Peyer's patch (tissue), 4 donors: ENCODE measurements around the gene ALPL. TPM values are rescaled to one million over a fixed set of nuclear protein-coding genes. Genes with fewer than 3 reads are reported as not detected.

Experiments used
- DNase-seq, 3 donors: peaks; one replicate each; pipeline ENCODE4 v3.0.0-alpha.2; 2017 to 2019
- H3K27ac ChIP-seq, 4 donors: fragments of 200-600 bp; sonication (generic); one replicate each; pipeline ENCODE4 v1.5.1; 2016 to 2019
- H3K27me3 ChIP-seq, 2 donors: fragments of 200-600 bp; sonication (generic); one replicate each; pipeline ENCODE4 v1.5.1; 2019
- H3K36me3 ChIP-seq, 3 donors: fragments of 200-600 bp; sonication (generic); one replicate each; pipeline ENCODE4 v1.5.1; 2016 to 2019
- H3K4me1 ChIP-seq, 4 donors: fragments of 200-600 bp; sonication (generic); one replicate each; pipeline ENCODE4 v1.5.1; 2016 to 2019
- H3K4me3 ChIP-seq, 4 donors: fragments of 200-600 bp; sonication (generic); 1 replicate in 3 of 4; 2 replicates in 1 of 4; pipeline ENCODE4 v1.5.1; 2016 to 2019; ENCODE audit warnings: mild to moderate bottlenecking in 1 of 4
- H3K9me3 ChIP-seq, 4 donors: fragments of 200-600 bp; sonication (generic); one replicate each; pipeline ENCODE4 v1.5.1; 2016 to 2019; ENCODE audit warnings: mild to moderate bottlenecking in 1 of 4
- POLR2A ChIP-seq, 2 donors: fragments of 450-650 bp; IDR thresholded peaks; one replicate each; pipeline ENCODE4 v1.5.1; 2017; ENCODE audit warnings: antibody characterized with exemption in 2 of 2, mild to moderate bottlenecking in 2 of 2, moderate library complexity in 2 of 2
- total RNA-seq, 4 donors: library from RNA; depleted of rRNA; stranded (reverse); fragments of >200 nt; gene quantifications; one replicate each; pipeline ENCODE4 v1.1.0, GENCODE V29; 2016
- TF ChIP-seq, protein P1 (sequence below), 6 experiments: fragments of 450-650 bp in 4 of 6; fragments of 200-600 bp in 2 of 6; sonication (generic) in 1 of 6; IDR thresholded peaks; one replicate each; pipeline ENCODE4 v1.5.1; 2017 to 2019; ENCODE audit warnings: antibody characterized with exemption in 6 of 6, mild to moderate bottlenecking in 3 of 6, moderate library complexity in 1 of 6

The ALPL gene
- total RNA-seq, 4 donors from 2014 or later, result 0.70 to 10.7 (median 2.2) TPM

DNA sequence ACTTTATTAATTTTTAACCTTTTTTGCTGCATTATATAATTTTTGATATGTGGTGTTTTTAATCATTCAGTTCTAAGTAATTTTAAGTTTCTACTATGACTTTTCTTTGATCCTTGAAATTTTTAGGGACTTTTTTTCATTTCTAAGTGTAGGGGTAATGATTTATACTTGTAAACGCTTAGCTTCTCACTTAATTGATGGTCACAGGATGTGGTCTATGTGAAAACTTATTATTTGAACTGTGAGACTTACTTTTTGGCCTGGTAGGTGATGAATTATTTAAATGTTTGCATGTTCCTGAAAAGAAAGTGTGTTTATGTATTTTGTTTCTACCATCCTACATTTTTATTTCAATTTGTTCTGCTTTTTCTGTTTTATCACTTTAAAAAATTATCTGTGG is 17.2 kb downstream of the ALPL start:
- Histone ChIP-seq H3K27ac (no peak overlapping the region), H3K36me3 (no peaks in the 10 kb centered on the region), H3K9me3 (no peaks in the 10 kb centered on the region), H3K27me3 (no peaks in the 10 kb centered on the region), H3K4me3 (no peak overlapping the region), H3K4me1 (peaks cover 0 to 16% (median 0%) of the 10 kb centered on the region in 4 donors)
- DNase-seq, result no peak
- TF ChIP-seq POLR2A (IDR thresholded peaks at IDR 0.05), result no peak
- TF ChIP-seq, protein P1, sequence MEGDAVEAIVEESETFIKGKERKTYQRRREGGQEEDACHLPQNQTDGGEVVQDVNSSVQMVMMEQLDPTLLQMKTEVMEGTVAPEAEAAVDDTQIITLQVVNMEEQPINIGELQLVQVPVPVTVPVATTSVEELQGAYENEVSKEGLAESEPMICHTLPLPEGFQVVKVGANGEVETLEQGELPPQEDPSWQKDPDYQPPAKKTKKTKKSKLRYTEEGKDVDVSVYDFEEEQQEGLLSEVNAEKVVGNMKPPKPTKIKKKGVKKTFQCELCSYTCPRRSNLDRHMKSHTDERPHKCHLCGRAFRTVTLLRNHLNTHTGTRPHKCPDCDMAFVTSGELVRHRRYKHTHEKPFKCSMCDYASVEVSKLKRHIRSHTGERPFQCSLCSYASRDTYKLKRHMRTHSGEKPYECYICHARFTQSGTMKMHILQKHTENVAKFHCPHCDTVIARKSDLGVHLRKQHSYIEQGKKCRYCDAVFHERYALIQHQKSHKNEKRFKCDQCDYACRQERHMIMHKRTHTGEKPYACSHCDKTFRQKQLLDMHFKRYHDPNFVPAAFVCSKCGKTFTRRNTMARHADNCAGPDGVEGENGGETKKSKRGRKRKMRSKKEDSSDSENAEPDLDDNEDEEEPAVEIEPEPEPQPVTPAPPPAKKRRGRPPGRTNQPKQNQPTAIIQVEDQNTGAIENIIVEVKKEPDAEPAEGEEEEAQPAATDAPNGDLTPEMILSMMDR (IDR thresholded peaks at IDR 0.05), result no peak

DNA sequence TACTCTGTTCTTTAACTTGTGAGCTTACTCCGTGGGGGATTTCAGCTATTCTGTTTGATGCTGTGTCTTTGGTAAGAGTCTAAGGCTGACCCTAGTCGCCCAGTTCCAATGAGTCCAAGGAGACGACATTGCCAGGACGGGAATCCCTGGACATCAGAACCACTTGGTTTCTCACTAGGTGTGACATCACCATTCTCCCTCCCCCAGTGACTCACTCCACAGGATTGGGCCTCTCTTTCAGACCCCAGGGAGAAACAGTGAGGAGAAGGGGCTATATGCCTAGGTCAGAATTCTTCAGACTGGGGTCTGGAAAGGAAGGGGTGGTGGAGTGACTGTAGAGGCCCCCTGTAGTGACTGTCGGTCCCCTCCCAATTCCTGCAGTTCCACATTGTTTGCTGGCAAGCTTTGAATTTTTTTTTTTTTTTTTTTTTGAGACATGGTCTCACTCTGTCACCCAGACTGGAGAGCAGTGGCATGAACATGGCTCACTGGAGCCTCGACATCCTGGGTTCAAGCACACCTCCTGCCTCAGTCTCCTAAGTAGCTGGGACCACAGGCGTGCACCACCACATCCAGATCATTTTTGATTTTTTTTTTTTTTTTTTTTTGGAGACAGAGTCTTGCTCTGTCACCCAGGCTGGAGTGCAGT is 21.3 kb downstream of the ALPL start:
- H3K36me3 ChIP-seq, result no peaks in the 10 kb centered on the region
- no peaks in the 10 kb centered on the region for H3K27me3 ChIP-seq
- DNase-seq, result no peak
- no peak overlapping the region for H3K4me3 ChIP-seq
- no peak overlapping the region for H3K27ac ChIP-seq
- H3K4me1 ChIP-seq, result no peaks in the 10 kb centered on the region
- H3K9me3 ChIP-seq, result no peaks in the 10 kb centered on the region
- TF ChIP-seq, protein P1 (IDR thresholded peaks at IDR 0.05), result no peak
- TF ChIP-seq POLR2A (IDR thresholded peaks at IDR 0.05), result no peak

GRCh38 chr1:21531241-21531640 is 22.0 kb downstream of the ALPL start:
- DNase-seq, result no peak
- Histone ChIP-seq H3K27me3 (no peaks in the 10 kb centered on the region), H3K27ac (no peak overlapping the region), H3K36me3 (no peaks in the 10 kb centered on the region), H3K4me1 (no peaks in the 10 kb centered on the region), H3K4me3 (no peak overlapping the region), H3K9me3 (no peaks in the 10 kb centered on the region)
- TF ChIP-seq, protein P1 (IDR thresholded peaks at IDR 0.05), result no peak
- TF ChIP-seq POLR2A (IDR thresholded peaks at IDR 0.05), result no peak

DNA sequence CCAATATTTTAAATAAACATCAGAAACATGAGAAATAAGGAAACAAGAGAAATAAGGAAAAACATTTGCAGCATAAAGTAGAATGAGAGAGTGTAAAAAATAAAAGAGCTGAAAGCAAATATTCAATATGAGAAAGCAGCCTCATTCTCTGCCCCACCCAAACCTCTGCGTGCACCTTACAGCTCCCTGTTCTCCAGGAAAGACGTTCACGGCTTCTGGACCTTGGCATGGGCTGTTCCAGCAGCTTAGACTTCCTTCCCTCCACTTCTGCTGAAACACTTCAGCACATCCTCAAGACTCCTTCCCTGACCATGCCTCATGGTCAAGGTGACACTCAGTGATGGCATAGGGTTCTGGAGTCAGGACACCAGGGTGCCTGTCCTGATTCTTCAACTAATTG is 23.3 kb downstream of the ALPL start:
- Histone ChIP-seq H3K4me3 (no peak overlapping the region), H3K4me1 (no peaks in the 10 kb centered on the region), H3K27ac (no peak overlapping the region), H3K27me3 (no peaks in the 10 kb centered on the region), H3K9me3 (no peaks in the 10 kb centered on the region), H3K36me3 (no peaks in the 10 kb centered on the region)
- TF ChIP-seq, protein P1 (IDR thresholded peaks at IDR 0.05), result no peak
- TF ChIP-seq POLR2A (IDR thresholded peaks at IDR 0.05), result no peak
- DNase-seq, result no peak

DNA sequence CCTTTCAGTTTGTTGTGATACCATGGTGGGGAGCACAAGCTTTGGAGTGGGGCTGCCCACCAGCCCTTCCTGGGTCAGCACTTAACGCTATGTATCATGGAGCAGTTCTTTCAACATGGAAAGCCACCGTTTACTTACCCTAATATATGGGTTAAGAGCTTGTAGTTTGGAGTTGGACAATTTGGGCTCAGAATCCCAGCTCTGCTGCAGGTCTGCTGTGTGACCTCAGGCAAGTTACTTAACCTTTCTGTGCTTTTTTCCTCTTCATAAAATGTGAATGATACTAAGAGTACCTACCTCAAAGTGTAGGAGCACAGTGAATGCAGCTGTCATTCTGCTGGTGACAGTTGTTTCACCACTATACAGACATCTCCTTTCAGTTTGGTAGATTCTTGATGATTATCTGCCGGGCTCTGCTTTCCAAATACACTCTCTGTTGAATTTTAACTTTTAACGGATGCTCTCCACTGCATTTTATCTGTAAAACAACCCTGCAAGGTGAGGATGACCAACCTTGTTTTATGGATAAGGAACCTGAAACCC is 23.8 kb downstream of the ALPL start:
- H3K9me3 ChIP-seq, result no peaks in the 10 kb centered on the region
- H3K27me3 ChIP-seq, result no peaks in the 10 kb centered on the region
- H3K27ac ChIP-seq, result no peak overlapping the region
- no peaks in the 10 kb centered on the region for H3K36me3 ChIP-seq
- no peak for TF ChIP-seq POLR2A (IDR thresholded peaks at IDR 0.05)
- TF ChIP-seq, protein P1 (IDR thresholded peaks at IDR 0.05), result no peak
- no peak overlapping the region for H3K4me3 ChIP-seq
- DNase-seq, result no peak
- H3K4me1 ChIP-seq, result no peaks in the 10 kb centered on the region
